H9 (cell line): ENCODE results near the gene ARMC5. TPM values are rescaled to one million over a fixed set of nuclear protein-coding genes. Genes with fewer than 3 reads are reported as not detected.

ENCODE experiments used
- DNase-seq: peaks from one replicate; pipeline ENCODE4 v3.0.0-alpha.2; 2017
- H2AFZ ChIP-seq: one replicate; pipeline ENCODE4 v1.6.1; 2013; ENCODE audit warnings: mild to moderate bottlenecking, low read length, control low read depth, moderate library complexity
- H2AK5ac ChIP-seq: 2 replicates; pipeline ENCODE4 v1.6.1; 2013; ENCODE audit warnings: low read length, control low read depth, mixed read lengths; ENCODE audit not compliant: insufficient read length
- H2BK120ac ChIP-seq: one replicate; pipeline ENCODE4 v1.6.1; 2013; ENCODE audit warnings: low read depth, mild to moderate bottlenecking, low read length, control low read depth, inconsistent platforms; ENCODE audit not compliant: poor library complexity, severe bottlenecking
- H2BK12ac ChIP-seq: 2 replicates; pipeline ENCODE4 v1.6.1; 2013; ENCODE audit warnings: low read length, control low read depth, mixed read lengths, low read depth; ENCODE audit not compliant: insufficient read length
- H2BK15ac ChIP-seq: 2 replicates; pipeline ENCODE4 v1.6.1; 2013; ENCODE audit warnings: low read depth, low read length, control low read depth
- H2BK20ac ChIP-seq: one replicate; pipeline ENCODE4 v1.6.1; 2013; ENCODE audit warnings: low read depth, mild to moderate bottlenecking, low read length, control low read depth, inconsistent platforms; ENCODE audit not compliant: poor library complexity, severe bottlenecking
- H2BK5ac ChIP-seq: 2 replicates; pipeline ENCODE4 v1.6.1; 2013; ENCODE audit warnings: low read length, control low read depth, mixed read lengths; ENCODE audit not compliant: insufficient read length
- H3K14ac ChIP-seq: 2 replicates; pipeline ENCODE4 v1.6.1; 2013; ENCODE audit warnings: low read length, control low read depth; ENCODE audit not compliant: insufficient read depth
- H3K18ac ChIP-seq: 2 replicates; pipeline ENCODE4 v1.6.1; 2013; ENCODE audit warnings: low read depth, mild to moderate bottlenecking, mixed read lengths, low read length, control low read depth; ENCODE audit not compliant: insufficient read length
- H3K23ac ChIP-seq: 2 replicates; pipeline ENCODE4 v1.6.1; 2013; ENCODE audit warnings: low read length, control low read depth, mixed read lengths, low read depth; ENCODE audit not compliant: insufficient read length
- H3K23me2 ChIP-seq: 2 replicates; pipeline ENCODE4 v1.6.1; 2013; ENCODE audit warnings: low read depth, mild to moderate bottlenecking, mixed read lengths, low read length, control low read depth; ENCODE audit not compliant: insufficient read length, poor library complexity, severe bottlenecking
- H3K27ac ChIP-seq: 2 replicates; pipeline ENCODE4 v1.5.1; 2013; ENCODE audit warnings: low read length, control low read depth, mixed read lengths, low read depth; ENCODE audit not compliant: insufficient read length
- H3K27me3 ChIP-seq: 2 replicates; pipeline ENCODE4 v1.6.1; 2013; ENCODE audit warnings: low read length, control low read depth, inconsistent platforms; ENCODE audit not compliant: insufficient read depth
- H3K4ac ChIP-seq: 2 replicates; pipeline ENCODE4 v1.6.1; 2013; ENCODE audit warnings: low read depth, mild to moderate bottlenecking, control low read depth, inconsistent platforms, low read length, moderate library complexity
- H3K4me1 ChIP-seq: 2 replicates; pipeline ENCODE4 v1.6.1; 2013; ENCODE audit warnings: low read length, control low read depth, inconsistent platforms; ENCODE audit not compliant: insufficient read depth
- H3K4me2 ChIP-seq: 2 replicates; pipeline ENCODE4 v1.6.1; 2013; ENCODE audit warnings: low read length, control low read depth, mixed read lengths; ENCODE audit not compliant: insufficient read length, insufficient read depth
- H3K56ac ChIP-seq: 2 replicates; pipeline ENCODE4 v1.6.1; 2013; ENCODE audit warnings: low read depth, mild to moderate bottlenecking, mixed read lengths, low read length, control low read depth; ENCODE audit not compliant: insufficient read length
- H3K79me1 ChIP-seq: 2 replicates; pipeline ENCODE4 v1.6.1; 2013; ENCODE audit warnings: low read depth, mild to moderate bottlenecking, moderate library complexity, low read length, control low read depth, inconsistent platforms; ENCODE audit not compliant: insufficient read depth, poor library complexity, severe bottlenecking
- H3K79me2 ChIP-seq: 2 replicates; pipeline ENCODE4 v1.6.1; 2013; ENCODE audit warnings: low read length, control low read depth, inconsistent platforms; ENCODE audit not compliant: insufficient read depth
- H3K9ac ChIP-seq: 2 replicates; pipeline ENCODE4 v1.6.1; 2013; ENCODE audit warnings: low read length, control low read depth, mixed read lengths; ENCODE audit not compliant: insufficient read length; ENCODE audit errors: extremely low read depth
- H3K9me3 ChIP-seq: one replicate; pipeline ENCODE4 v1.6.1; 2013; ENCODE audit warnings: low read depth, low read length, inconsistent platforms; ENCODE audit not compliant: control insufficient read depth
- H3T11ph ChIP-seq: one replicate; pipeline ENCODE4 v1.6.1; 2013; ENCODE audit warnings: mild to moderate bottlenecking, low read length, control low read depth, inconsistent platforms
- H4K20me1 ChIP-seq: one replicate; pipeline ENCODE4 v1.6.1; 2013; ENCODE audit not compliant: control insufficient read depth, insufficient read length, insufficient read depth
- H4K5ac ChIP-seq: 2 replicates; pipeline ENCODE4 v1.6.1; 2013; ENCODE audit warnings: low read depth, mild to moderate bottlenecking, mixed read lengths, low read length, control low read depth; ENCODE audit not compliant: insufficient read length
- H4K8ac ChIP-seq: replicated peaks from 2 replicates; pipeline ENCODE4 v1.6.1; 2013; ENCODE audit warnings: low read length, control low read depth, mixed read lengths, low read depth; ENCODE audit not compliant: insufficient read length
- H4K91ac ChIP-seq: 2 replicates; pipeline ENCODE4 v1.6.1; 2013; ENCODE audit warnings: low read depth, mild to moderate bottlenecking, moderate library complexity, mixed read lengths, low read length, control low read depth; ENCODE audit not compliant: insufficient read length
- H3K27ac Mint-ChIP-seq, 3 experiments: 2 replicates in 2 of 3; 3 replicates in 1 of 3; pipeline ENCODE4 v1.8.0; 2020 to 2021; ENCODE audit warnings: mixed read lengths in 3 of 3, mild to moderate bottlenecking in 1 of 3, moderate library complexity in 1 of 3
- H3K27me3 Mint-ChIP-seq: 2 replicates; pipeline ENCODE4 v1.8.0; 2021; ENCODE audit warnings: low read depth, mild to moderate bottlenecking, moderate library complexity, mixed read lengths
- H3K36me3 Mint-ChIP-seq, 3 experiments: 2 replicates in 2 of 3; 3 replicates in 1 of 3; pipeline ENCODE4 v1.8.0; 2020 to 2021; ENCODE audit warnings: low read depth in 3 of 3, mixed read lengths in 3 of 3; ENCODE audit not compliant: insufficient read depth in 1 of 3
- H3K4me1 Mint-ChIP-seq, 2 experiments: 2 replicates each; pipeline ENCODE4 v1.8.0; 2020; ENCODE audit warnings: mixed read lengths in 2 of 2
- H3K4me3 Mint-ChIP-seq, 2 experiments: 2 replicates in 1 of 2; 3 replicates in 1 of 2; pipeline ENCODE4 v1.8.0; 2020 to 2021; ENCODE audit warnings: mild to moderate bottlenecking in 2 of 2, mixed read lengths in 2 of 2, moderate library complexity in 1 of 2
- H3K9me3 Mint-ChIP-seq, 2 experiments: 2 replicates in 1 of 2; 3 replicates in 1 of 2; pipeline ENCODE4 v1.8.0; 2020; ENCODE audit warnings: mild to moderate bottlenecking in 2 of 2, mixed read lengths in 2 of 2, moderate library complexity in 1 of 2
- CTCF ChIP-seq: fragments of 200-600 bp; sonication (generic); conservative IDR thresholded peaks from 3 replicates; pipeline ENCODE4 v1.8.0; 2021; ENCODE audit warnings: antibody characterized with exemption, mild to moderate bottlenecking
- WGBS: extraction: QIAGEN DNeasy Blood & Tissue Kit; methylation state at CpG from one replicate; pipeline ENCODE4 v1.1.7; 2013; ENCODE audit warnings: missing lambda C conversion rate, low lambda C conversion rate, mixed read lengths; ENCODE audit not compliant: insufficient read length; ENCODE audit errors: extremely low coverage; 5-methylcytosine and 5-hydroxymethylcytosine counted together
- total RNA-seq: library from RNA; stranded (reverse); gene quantifications from 2 replicates; pipeline ENCODE4 v1.2.1, GENCODE V29; 2021

The ARMC5 gene
- total RNA-seq, 1 experiment from 2014 or later = 18.7 TPM

DNA sequence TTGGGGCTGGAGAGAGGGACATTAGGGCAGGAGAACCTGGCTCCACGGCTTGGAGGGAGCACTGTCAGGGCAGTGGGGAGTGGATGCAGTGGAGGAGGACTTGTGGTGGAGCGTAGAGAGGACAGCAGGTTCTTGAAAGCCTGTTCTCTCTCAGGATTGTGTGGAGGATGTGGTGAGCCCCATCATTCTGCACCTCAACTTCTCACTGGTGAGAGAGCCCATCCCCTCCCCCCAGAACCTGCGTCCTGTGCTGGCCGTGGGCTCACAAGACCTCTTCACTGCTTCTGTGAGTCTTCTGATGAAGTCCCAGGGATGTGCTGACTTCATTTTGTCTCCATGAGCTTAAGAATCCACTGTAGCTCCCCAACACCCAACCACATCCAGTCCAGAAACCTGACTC lies 44.6 kb upstream of the ARMC5 start:
- H2AK5ac ChIP-seq = no peak overlapping the region
- DNase-seq = no peak
- no peaks in the 10 kb centered on the region for H3K79me2 ChIP-seq
- no peak overlapping the region for H2BK12ac ChIP-seq
- no peak overlapping the region; the same call in 1 of the 2 replicates for H3K14ac ChIP-seq
- H3K18ac ChIP-seq = no peak overlapping the region
- H2BK5ac ChIP-seq = no peak overlapping the region
- no peak overlapping the region for H4K91ac ChIP-seq
- no peak overlapping the region for H4K5ac ChIP-seq
- H3K27ac ChIP-seq = no peak overlapping the region
- no peaks in the 10 kb centered on the region for H3K27me3 ChIP-seq
- H2BK15ac ChIP-seq = no peak overlapping the region
- no peak overlapping the region for H3K56ac ChIP-seq
- H3K36me3 Mint-ChIP-seq = no peaks in the 10 kb centered on the region
- no peak overlapping the region for H3K4ac ChIP-seq
- TF ChIP-seq CTCF = no peak
- H3K4me1 ChIP-seq = no peaks in the 10 kb centered on the region
- H2AFZ ChIP-seq = no peak overlapping the region
- no peaks in the 10 kb centered on the region for H4K20me1 ChIP-seq
- H3K9me3 ChIP-seq = no peaks in the 10 kb centered on the region
- no peak overlapping the region for H2BK120ac ChIP-seq
- no peak overlapping the region for H3T11ph ChIP-seq
- H3K4me3 Mint-ChIP-seq = no peak overlapping the region
- H3K79me1 ChIP-seq = no peaks in the 10 kb centered on the region
- H3K4me1 Mint-ChIP-seq = peaks cover 6% of the 10 kb centered on the region in 2 experiments; a peak in 3 of 4 replicates
- no peaks in the 10 kb centered on the region for H3K23me2 ChIP-seq
- H3K27me3 Mint-ChIP-seq = peaks cover 29% of the 10 kb centered on the region
- H3K9me3 Mint-ChIP-seq = peaks cover 2 to 4% of the 10 kb centered on the region in 2 experiments; a peak in 3 of 5 replicates
- no CpG with 5 or more reads among the region's 4 CpGs for WGBS
- H3K23ac ChIP-seq = no peak overlapping the region
- H3K4me2 ChIP-seq = no peak overlapping the region
- H4K8ac ChIP-seq = no peak overlapping the region
- no peak overlapping the region for H2BK20ac ChIP-seq
- H3K9ac ChIP-seq = no peak overlapping the region
- no peak overlapping the region for H3K27ac Mint-ChIP-seq
